ENCODE results near the gene DKKL1.

The DKKL1 gene

DNA sequence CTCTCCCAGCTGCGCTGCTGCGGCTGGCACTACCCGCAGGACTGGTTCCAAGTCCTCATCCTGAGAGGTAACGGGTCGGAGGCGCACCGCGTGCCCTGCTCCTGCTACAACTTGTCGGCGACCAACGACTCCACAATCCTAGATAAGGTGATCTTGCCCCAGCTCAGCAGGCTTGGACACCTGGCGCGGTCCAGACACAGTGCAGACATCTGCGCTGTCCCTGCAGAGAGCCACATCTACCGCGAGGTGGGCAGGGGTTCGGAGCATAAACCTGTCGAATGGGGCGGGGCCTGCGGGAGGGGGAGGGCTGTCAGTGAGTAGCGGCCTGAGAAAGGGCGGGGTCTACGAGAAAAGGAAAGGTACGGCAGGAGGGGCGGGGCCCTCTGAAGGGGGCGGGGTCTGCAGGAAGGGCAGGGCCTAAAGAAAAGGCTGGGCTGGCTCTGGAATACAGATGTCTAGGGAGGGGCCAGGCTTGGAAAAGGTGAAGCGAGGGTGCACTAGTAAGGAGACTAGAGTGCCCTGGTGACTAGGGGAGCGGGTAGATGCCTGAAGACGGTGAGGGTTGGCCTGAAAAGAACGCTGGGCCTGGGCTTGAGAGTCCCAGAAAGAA is 24.9 kb upstream of the DKKL1 start:
- DNase-seq, result no peak

GRCh38 chr19:49339301-49340068 is 24.2 kb upstream of the DKKL1 start:
- DNase-seq, result no peak

DNA sequence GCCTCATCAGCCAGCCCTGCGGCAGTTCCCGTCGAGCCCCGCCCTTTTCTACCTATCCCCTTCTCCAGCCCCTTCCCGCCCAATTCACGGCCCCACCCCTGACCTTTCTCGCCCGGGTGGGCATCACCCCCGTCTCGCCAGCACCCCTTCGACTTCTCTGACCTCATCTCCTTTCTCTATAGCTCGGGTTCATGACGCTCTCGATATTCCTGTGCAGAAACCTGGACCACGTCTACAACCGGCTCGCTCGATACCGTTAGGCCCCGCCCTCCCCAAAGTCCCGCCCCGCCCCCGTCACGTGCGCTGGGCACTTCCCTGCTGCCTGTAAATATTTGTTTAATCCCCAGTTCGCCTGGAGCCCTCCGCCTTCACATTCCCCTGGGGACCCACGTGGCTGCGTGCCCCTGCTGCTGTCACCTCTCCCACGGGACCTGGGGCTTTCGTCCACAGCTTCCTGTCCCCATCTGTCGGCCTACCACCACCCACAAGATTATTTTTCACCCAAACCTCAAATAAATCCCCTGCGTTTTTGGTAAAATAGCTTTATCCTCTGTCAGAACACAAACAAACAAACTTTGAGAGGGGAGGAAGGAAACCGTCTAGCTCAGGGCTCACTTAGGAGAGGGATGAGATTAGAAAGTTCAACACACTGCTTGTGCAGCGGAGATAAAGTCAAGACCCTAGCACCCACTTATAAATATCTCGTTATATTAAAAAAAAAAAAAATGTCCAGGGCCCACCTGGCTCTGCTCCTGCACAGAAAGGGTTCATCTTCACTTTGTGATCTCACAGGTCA is 23.4 kb upstream of the DKKL1 start:
- DNase-seq, result no peak

DNA sequence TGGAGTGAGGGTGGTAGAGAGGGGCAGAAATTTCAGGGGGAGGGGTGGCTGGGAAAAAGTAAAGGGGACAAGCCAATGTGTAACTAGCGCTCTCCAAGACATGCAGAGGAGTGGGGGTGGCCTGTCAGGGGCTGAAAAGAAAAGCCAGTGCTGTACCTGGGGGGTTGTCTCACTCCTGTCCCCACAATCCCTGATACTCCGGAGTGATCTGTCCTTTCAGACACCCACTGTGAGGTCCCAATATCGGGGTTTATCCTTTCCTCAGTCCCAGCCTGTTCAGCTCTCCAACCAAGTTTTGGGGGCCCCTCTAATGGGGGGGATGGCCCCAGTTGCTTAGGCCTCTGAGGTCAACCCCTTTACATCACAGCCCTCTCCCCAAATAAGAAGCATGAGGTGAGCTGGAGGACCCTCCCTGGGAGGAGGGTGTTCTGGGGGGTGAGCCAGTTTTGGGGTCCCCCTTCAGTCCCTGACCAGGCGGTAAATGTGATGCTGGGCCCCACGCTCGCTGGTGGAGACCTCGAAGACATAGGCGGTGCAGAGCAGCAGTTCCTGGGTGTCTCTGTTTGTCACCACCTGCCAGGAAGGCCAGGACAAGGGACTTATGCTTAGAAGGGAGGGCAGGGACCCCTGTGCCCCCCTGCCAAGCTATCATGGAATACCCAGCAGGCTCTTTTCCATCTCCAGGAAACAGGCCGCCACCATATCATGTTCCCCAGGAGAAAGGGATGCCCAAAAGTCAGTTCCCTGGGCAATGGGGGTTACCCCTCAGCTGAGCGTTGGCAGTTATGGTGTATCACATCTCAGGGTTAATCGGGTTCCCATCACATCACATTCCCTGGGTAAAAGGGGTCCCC is 22.6 kb upstream of the DKKL1 start:
- DNase-seq, result no peak

- DNase-seq, result no peak
Observed at GRCh38 chr19:49342291-49342721, 21.4 kb upstream of the DKKL1 start.

DNA sequence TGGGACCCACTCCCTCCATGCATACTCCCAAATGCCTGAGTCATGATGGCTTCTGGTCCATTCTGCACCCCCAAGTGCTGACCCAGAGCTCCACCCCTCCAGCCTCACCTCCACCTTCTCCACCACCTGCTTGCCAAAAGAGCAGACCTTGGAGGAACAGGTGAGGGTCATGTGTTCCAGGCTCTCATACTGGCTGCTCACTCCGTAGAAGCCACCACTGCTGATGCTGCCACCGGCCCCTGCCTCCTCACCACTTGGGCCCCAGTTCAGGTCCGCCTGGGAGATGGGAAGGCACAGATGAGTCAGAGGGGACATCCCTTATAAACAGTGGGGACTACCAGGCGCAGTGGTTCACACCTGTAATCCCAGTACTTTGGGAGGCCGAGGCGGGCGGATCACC is 20.6 kb upstream of the DKKL1 start:
- no peak for DNase-seq

DNA sequence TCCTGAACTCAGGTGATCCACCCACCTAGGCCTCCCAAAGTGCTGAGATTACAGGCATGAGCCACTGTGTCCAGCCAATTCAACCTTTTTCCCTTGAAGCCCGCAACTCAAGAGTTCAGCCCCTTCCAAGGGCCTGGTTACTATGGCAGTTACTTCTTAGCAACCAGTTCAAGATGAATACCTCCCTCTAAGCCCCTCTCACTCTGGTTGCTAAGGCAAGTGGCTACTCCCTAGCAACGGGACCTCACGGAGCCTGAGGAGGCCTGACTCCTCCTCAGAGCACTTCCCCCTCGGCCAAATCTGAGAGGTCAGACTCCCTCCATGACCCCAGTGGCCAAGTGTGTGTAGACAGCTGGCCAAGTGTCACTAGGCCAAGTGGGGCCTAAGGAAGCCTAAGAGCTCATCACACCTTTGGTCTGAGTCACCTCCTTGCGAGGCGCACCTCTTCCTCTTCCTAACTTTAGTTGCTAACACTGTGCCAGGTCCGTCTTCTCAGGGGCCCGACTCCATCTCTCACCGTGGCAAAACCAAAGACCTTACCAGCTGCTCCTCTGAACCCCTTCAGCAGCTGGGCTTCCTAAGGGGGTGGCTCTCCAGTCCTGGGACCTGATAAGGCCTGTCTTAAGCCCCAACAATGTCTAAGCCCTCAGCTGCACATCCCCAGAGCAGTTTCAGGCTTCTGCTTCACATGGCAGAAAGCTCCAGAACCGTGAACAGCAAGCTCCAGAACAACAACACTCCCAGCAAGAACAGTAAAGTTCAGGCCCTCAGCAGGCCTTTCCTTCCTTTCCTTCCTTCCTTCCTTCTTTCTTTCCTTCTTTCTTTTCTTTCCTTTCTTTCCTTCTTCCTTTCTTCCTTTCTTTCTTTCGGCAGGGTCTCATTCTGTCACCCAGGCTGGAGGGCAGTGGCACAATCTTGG is 18.9 kb upstream of the DKKL1 start:
- no peak for DNase-seq

DNA sequence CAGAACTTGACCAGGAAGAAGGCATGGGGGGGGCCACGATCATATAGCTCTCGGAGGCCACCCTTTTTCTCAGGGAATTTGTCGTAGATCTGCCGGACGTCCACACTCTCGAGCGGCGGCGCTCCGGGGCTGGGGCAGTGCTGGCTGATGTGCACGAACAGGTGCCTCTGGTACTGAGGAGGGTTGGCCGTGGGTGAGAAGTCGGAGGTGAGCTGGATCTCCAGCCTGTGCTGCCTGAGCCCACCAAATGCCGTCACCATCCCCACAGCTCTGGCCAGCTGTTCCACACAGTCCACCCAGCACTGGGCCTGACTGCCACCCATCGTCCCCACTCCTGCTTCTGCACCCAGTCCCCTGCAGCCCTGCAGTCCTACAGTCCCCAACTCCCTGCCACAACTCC is 16.5 kb upstream of the DKKL1 start:
- no peak for DNase-seq

DNA sequence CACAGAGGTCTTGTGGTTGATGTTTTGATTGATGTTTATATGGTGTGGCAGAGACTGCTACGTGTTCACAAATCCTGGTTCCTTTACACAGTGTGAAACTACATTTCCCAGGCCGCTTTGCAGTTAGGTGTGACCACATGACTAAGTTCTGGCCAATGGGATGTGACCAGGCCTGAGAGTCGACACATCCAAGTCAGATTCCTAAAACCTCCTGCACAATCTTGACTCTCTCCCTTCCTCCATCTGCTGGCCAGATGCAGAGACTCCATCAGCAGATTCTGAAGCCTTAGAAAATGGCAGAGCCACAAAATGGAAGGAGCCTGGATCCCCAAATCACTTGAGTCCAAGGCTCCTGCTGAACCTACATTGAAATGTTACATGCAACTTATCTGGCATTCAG is 15.8 kb upstream of the DKKL1 start:
- DNase-seq, result no peak

DNA sequence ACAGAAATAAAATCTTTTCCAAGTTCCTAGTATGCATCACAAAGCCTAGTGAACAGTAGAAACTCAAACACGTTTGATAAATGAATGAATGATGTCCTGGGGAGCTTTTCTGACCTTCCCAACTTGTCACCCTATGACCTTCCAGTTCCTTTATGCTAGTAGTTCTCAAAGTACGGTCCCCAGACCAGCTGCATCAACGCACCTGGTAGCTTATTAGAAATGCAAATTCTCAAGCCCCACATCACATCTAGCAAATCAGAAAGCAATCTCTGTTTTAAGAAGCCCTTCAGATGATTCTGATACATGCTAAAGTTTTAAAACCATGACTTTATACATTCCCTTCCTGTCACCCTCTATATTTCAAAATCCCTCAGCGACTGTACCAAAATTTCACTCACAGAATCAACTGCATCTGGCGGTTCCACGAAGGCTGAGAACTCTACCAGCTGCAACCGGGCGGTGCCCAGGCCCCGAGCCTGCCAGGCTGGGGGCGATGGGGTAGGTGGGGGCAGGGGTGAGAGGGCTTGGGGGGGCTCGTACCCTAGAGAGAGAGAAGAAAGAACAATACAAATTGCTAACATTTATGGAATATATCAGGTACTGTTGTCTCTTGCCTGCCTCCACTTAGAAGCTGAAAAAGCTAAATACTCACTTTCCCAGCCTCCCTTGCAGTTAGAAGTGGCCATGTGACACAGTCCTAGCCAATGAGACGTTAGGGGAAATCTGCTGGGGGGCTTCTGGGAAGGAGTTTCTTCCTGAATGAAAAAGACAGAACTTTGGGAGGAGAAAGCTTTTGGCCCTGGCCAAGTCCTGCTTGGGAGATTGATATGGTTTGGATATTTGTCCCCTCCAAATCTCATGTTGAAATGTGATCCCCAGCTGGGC is 15.1 kb upstream of the DKKL1 start:
- DNase-seq, result no peak

GRCh38 chr19:49349567-49349966 is 14.1 kb upstream of the DKKL1 start:
- no peak for DNase-seq

DNA sequence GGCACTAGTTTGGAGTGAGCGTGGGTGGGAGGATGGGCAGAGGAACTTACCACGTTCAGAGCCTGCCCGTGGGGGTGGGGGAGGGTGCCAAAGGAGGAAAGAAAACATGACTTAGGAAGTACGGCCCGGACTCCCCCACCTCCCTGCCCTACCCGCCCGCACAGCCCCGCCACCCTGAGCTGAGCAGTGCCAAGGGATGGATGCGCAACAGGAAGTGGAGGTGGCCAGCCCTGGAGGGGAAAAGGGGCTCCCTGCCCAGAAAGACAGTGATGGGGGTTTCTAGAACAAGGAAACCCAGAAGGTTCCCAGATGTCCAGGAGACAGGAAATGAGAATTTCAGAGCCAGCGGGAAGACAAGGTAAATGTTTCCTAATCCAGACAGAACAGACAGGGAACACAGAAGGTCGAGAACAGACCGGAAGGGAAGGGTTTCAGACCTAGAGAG is 7.7 kb upstream of the DKKL1 start:
- no peak for DNase-seq

GRCh38 chr19:49356382-49356781 is 7.3 kb upstream of the DKKL1 start:
- no peak for DNase-seq

GRCh38 chr19:49357186-49357585 is 6.5 kb upstream of the DKKL1 start:
- no peak for DNase-seq

DNA sequence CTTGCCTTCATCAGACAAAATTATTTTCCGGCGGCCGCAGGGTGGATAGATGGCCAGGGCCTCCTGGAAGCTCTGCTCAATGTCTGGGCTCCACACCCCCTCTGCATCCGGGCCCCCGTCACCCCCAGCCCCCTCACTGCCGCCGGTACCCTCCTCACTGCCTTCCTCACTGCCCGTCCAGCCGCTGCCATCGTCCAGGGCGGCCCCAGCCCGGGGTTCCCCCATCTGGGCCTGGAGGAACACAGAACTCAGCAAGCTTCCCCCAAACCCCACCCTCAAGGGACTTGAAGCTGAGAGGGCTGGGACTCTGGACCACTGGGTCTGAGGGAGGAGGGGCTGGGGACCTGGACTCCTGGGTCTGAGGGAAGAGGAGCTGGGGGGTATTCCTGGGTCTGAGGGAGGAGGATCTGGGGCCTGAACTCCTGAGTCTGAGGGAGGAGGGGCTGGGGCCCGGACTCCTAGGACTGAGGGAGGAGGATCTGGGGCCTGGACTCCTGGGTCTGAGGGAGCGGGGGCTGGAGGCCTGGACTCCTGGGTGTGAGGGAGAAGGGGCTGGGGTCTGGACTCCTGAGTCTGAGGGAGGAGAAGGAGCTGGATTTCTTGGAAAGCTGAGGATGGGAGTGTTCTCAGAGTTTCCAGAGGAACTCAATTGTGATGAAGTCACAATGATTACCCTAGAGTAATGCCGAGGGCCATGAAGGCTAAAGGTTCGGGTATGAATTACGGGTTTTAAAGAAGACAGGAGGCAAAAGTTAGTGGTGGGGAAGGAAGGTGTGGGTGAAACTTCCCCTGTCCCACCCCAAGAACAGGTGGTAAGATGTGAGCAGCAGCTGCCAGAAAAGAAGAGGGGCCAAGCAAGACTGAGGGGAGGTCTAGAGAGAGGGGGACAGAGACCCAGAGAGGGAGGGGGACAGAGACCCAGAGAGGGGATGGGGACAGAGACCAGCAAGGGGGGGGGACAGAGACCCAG is 3.5 kb upstream of the DKKL1 start:
- no peak for DNase-seq

- DNase-seq, result no peak
Observed at GRCh38 chr19:49361438-49362047, 2.1 kb upstream of the DKKL1 start.

DNA sequence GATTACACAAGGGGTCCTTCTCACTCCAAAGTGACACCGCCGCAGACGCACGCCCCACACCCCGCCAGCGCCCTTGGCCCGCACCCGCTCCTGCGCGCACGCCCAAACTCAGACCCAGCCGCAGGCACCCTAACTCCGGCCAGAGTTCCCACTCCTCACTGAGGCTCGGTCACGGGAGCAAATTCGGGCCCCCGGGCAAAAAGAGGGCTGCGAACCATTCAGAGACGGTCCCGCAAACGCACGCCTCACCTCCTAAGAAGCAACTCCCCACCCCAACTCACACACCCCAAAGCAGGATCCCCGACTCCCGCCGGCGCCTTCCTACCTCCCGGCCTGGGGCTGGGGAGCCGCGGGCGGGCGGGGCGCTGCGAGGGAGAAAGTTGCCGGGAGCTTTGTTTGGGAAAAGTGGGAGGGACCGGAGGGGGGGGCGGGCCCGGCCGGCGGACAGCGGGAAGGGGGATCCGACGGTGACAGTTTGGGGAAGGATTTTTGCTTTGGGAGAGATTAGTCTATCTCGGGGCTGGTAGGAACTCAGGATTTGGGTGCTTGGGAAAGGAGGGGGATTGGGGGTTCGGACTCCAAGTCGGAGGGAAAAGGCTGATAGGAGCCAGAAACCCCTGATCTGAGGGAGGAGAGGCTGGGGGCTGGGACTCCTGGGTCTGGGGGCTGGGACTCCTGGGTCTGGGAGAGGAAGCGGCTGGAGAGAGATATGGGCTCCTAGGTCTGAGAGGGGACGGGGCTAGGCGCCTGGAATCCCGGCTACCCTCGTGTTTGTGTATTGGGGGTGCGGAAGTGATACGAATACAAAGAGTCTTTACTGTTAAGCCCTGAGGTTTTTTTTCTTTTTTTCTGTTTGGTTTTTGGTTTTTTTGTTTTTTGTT is 1.4 kb upstream of the DKKL1 start, which contains the start of gene TEAD2:
TSS of gene TEAD2 (minus strand) at position 369 of the 881 bp plus-strand sequence. CDS start 2,341 bp downstream, outside the sequence.
- no peak for DNase-seq

DNA sequence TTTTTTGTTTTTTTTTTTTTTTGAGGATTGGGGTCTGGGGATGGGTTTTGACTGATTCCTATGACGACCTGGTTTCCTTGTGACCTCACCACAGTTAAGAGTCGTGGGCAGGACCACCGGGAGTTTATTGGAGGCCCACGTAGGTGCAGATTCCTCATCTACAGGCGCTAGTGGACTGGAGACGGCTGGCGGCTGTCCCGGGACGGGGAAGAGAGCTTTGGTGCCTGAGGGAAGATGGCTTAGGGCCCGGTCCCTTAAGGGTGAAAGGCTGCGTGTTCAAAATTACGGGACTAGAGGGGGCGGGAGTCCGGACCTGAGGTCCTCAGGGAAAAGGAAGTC is 779 bp upstream of the DKKL1 start:
- DNase-seq, result no peak
